ENCODE measurements around the gene FBXO3. TPM values are rescaled to one million over a fixed set of nuclear protein-coding genes. Genes with fewer than 3 reads are reported as not detected.

Gene FBXO3
- total and polyA plus RNA-seq, 9 of the 15 experiments (the other 6 are each of a cell fraction or from before 2014, with no cell fraction given) = 11.6 to 59.3 (median 29.2) TPM

GRCh38 chr11:33808228-33808828 lies 34.0 kb upstream of the FBXO3 start (continued):
- TF ChIP-seq REST (IDR thresholded peaks at IDR 0.05; ENCODE audit: borderline replicate concordance) (peak; percentile 76; the same call in 1 of the 2 replicates), REST (CRISPR knock-in tag; IDR thresholded peaks at IDR 0.05; ENCODE audit: low read depth) (no peak), THAP12 (CRISPR knock-in tag; IDR thresholded peaks at IDR 0.05) (no peak), CCAR2 (IDR thresholded peaks at IDR 0.05; ENCODE audit: low read depth, low read length) (no peak), ID3 (CRISPR knock-in tag; IDR thresholded peaks at IDR 0.05) (no peak), ID3 (tag; IDR thresholded peaks at IDR 0.05) (no peak), TAL1 (IDR thresholded peaks at IDR 0.05) (no peak), SMAD3 (CRISPR knock-in tag; conservative IDR thresholded peaks at IDR 0.05) (no peak), DDX20 (tag; IDR thresholded peaks at IDR 0.05; ENCODE audit: low read depth) (no peak), YY1 (IDR thresholded peaks at IDR 0.05; ENCODE audit: borderline replicate concordance in 1 of 3, control insufficient read depth in 1 of 3, extremely low read depth in 1 of 3, insufficient read depth in 3 of 3, insufficient read length in 1 of 3, insufficient replicate concordance in 2 of 3, low read depth in 1 of 3, low read length in 2 of 3) (no peak), ARID3B (CRISPR knock-in tag; IDR thresholded peaks at IDR 0.05; ENCODE audit: borderline replicate concordance) (no peak), U2AF1 (optimal IDR thresholded peaks at IDR 0.05; ENCODE audit: low read depth, low read length) (no peak), ZNF175 (CRISPR knock-in tag; IDR thresholded peaks at IDR 0.05; ENCODE audit: low read depth) (no peak)
